SHP77 treated with DMSO at 0.1 percent for 48 hours (cell line): ENCODE measurements around the gene N4BP2L2.
"Not testable (repeated sequence)": the region's sequence is repeated elsewhere in the genome, so short reads cannot be mapped to it uniquely, and the experiment has no call there.

Experiments used
- DNase-seq: peaks from one replicate; lab custom pipeline; 2025; lab: John Stamatoyannopoulos, UW

N4BP2L2 gene

GRCh38 chr13:32538621-32539246 lies at the start of gene N4BP2L2:
Gene N4BP2L2 (minus strand): TSS chr13:32538795. CDS start chr13:32537027, 1,768 bp downstream.
- DNase-seq, result peak; percentile 92

GRCh38 chr13:32587811-32588170 lies 49.2 kb upstream of the N4BP2L2 start:
- no peak for DNase-seq

GRCh38 chr13:32587011-32587810 lies 48.6 kb upstream of the N4BP2L2 start:
- DNase-seq, result no peak

GRCh38 chr13:32586080-32586900 lies 47.7 kb upstream of the N4BP2L2 start, which contains the start of gene PDS5B:
Gene PDS5B (plus strand): TSS chr13:32586452. CDS start chr13:32648773, 62,321 bp downstream.
- DNase-seq, result peak; percentile 76

- no peak for DNase-seq
Observed at GRCh38 chr13:32585550-32586079, 47.0 kb upstream of the N4BP2L2 start.

- no peak for DNase-seq
Observed at GRCh38 chr13:32582991-32583390, 44.4 kb upstream of the N4BP2L2 start.

GRCh38 chr13:32582281-32582680 lies 43.7 kb upstream of the N4BP2L2 start:
- DNase-seq, result no peak

- DNase-seq, result no peak
Observed at GRCh38 chr13:32581177-32581786, 42.7 kb upstream of the N4BP2L2 start.

- DNase-seq, result no peak
Observed at GRCh38 chr13:32577032-32577431, 38.4 kb upstream of the N4BP2L2 start.

- DNase-seq, result not testable (repeated sequence)
Observed at GRCh38 chr13:32575687-32576086, 37.1 kb upstream of the N4BP2L2 start.

- DNase-seq, result not testable (repeated sequence)
Observed at GRCh38 chr13:32560842-32561241, 22.2 kb upstream of the N4BP2L2 start.

GRCh38 chr13:32555613-32556012 lies 17.0 kb upstream of the N4BP2L2 start:
- DNase-seq, result no peak

GRCh38 chr13:32553720-32554119 lies 15.1 kb upstream of the N4BP2L2 start:
- no peak for DNase-seq

GRCh38 chr13:32549788-32550187 lies 11.2 kb upstream of the N4BP2L2 start:
- no peak for DNase-seq

GRCh38 chr13:32548837-32549236 lies 10.2 kb upstream of the N4BP2L2 start:
- no peak for DNase-seq

GRCh38 chr13:32545083-32545482 lies 6.5 kb upstream of the N4BP2L2 start:
- no peak for DNase-seq

- no peak for DNase-seq
Observed at GRCh38 chr13:32542221-32542620, 3.6 kb upstream of the N4BP2L2 start.

- DNase-seq, result no peak
Observed at GRCh38 chr13:32538143-32538620, 413 bp downstream of the N4BP2L2 start.

GRCh38 chr13:32537580-32538142 lies 934 bp downstream of the N4BP2L2 start:
- no peak for DNase-seq

GRCh38 chr13:32535748-32536147 lies 2.8 kb downstream of the N4BP2L2 start:
- DNase-seq, result no peak

- DNase-seq, result no peak
Observed at GRCh38 chr13:32535115-32535514, 3.5 kb downstream of the N4BP2L2 start.
